ENCODE data around the gene HENMT1. TPM values are rescaled to one million over a fixed set of nuclear protein-coding genes. Genes with fewer than 3 reads are reported as not detected.
"Not testable (repeated sequence)": the region's sequence is repeated elsewhere in the genome, so short reads cannot be mapped to it uniquely, and the experiment has no call there.

The HENMT1 gene
- total RNA-seq, 1 experiment from 2014 or later, result not detected

- no peak for DNase-seq (ENCODE audit: low spot score)
- in situ Hi-C loops (cut with HindIII; ENCODE audit: low sequenced_read_pairs), result no loop called here
Observed at GRCh38 chr1:108679586-108680213, 18.8 kb upstream of the HENMT1 start.

GRCh38 chr1:108678706-108679105 lies 17.8 kb upstream of the HENMT1 start:
- DNase-seq (ENCODE audit: low spot score), result no peak
- in situ Hi-C loops (cut with HindIII; ENCODE audit: low sequenced_read_pairs), result no loop called here

GRCh38 chr1:108671143-108671542 lies 10.2 kb upstream of the HENMT1 start:
- in situ Hi-C loops (cut with HindIII; ENCODE audit: low sequenced_read_pairs), result no loop called here
- no peak for DNase-seq (ENCODE audit: low spot score)

GRCh38 chr1:108670131-108670773 lies 9.4 kb upstream of the HENMT1 start:
- no peak for DNase-seq (ENCODE audit: low spot score)
- in situ Hi-C loops (cut with HindIII; ENCODE audit: low sequenced_read_pairs), result no loop called here

- DNase-seq (ENCODE audit: low spot score), result no peak
- in situ Hi-C loops (cut with HindIII; ENCODE audit: low sequenced_read_pairs), result no loop called here
Observed at GRCh38 chr1:108669679-108670078, 8.8 kb upstream of the HENMT1 start.

- in situ Hi-C loops (cut with HindIII; ENCODE audit: low sequenced_read_pairs), result no loop called here
- DNase-seq (ENCODE audit: low spot score), result no peak
Observed at GRCh38 chr1:108668777-108669176, 7.9 kb upstream of the HENMT1 start.

GRCh38 chr1:108667422-108667821 lies 6.5 kb upstream of the HENMT1 start:
- DNase-seq (ENCODE audit: low spot score); in situ Hi-C loops (cut with HindIII; ENCODE audit: low sequenced_read_pairs): not testable (repeated sequence)

GRCh38 chr1:108665771-108666170 lies 4.9 kb upstream of the HENMT1 start:
- no peak for DNase-seq (ENCODE audit: low spot score)
- in situ Hi-C loops (cut with HindIII; ENCODE audit: low sequenced_read_pairs), result no loop called here

- in situ Hi-C loops (cut with HindIII; ENCODE audit: low sequenced_read_pairs), result no loop called here
- no peak for DNase-seq (ENCODE audit: low spot score)
Observed at GRCh38 chr1:108665067-108665466, 4.2 kb upstream of the HENMT1 start.

GRCh38 chr1:108664481-108664880 lies 3.6 kb upstream of the HENMT1 start:
- in situ Hi-C loops (cut with HindIII; ENCODE audit: low sequenced_read_pairs), result no loop called here
- peak; percentile 71 for DNase-seq (ENCODE audit: low spot score)

- peak; percentile 99 for DNase-seq (ENCODE audit: low spot score)
- in situ Hi-C loops (cut with HindIII; ENCODE audit: low sequenced_read_pairs), result no loop called here
Observed at GRCh38 chr1:108663074-108663473, 2.2 kb upstream of the HENMT1 start.

GRCh38 chr1:108657356-108658080 lies 3.4 kb downstream of the HENMT1 start:
- no peak for DNase-seq (ENCODE audit: low spot score)

GRCh38 chr1:108653431-108654105 lies 7.3 kb downstream of the HENMT1 start:
- in situ Hi-C loops (cut with HindIII; ENCODE audit: low sequenced_read_pairs), result no loop called here
- no peak for DNase-seq (ENCODE audit: low spot score)

More at GRCh38 chr1:108657356-108658080, 3.4 kb downstream of the HENMT1 start:
- in situ Hi-C loops (cut with HindIII; ENCODE audit: low sequenced_read_pairs), result no loop called here

GRCh38 chr1:108646648-108647269 lies 14.1 kb downstream of the HENMT1 start:
- in situ Hi-C loops (cut with HindIII; ENCODE audit: low sequenced_read_pairs), result no loop called here
- no peak for DNase-seq (ENCODE audit: low spot score)

GRCh38 chr1:108646265-108646647 lies 14.6 kb downstream of the HENMT1 start:
- in situ Hi-C loops (cut with HindIII; ENCODE audit: low sequenced_read_pairs), result no loop called here

GRCh38 chr1:108645564-108646184 lies 15.2 kb downstream of the HENMT1 start:
- no peak for DNase-seq (ENCODE audit: low spot score)
- in situ Hi-C loops (cut with HindIII; ENCODE audit: low sequenced_read_pairs), result no loop called here

More at GRCh38 chr1:108646265-108646647, 14.6 kb downstream of the HENMT1 start:
- peak; percentile 72 for DNase-seq (ENCODE audit: low spot score)

- no peak for DNase-seq (ENCODE audit: low spot score)
- in situ Hi-C loops (cut with HindIII; ENCODE audit: low sequenced_read_pairs), result no loop called here
Observed at GRCh38 chr1:108644984-108645383, 15.9 kb downstream of the HENMT1 start.

GRCh38 chr1:108643492-108644335 lies 17.2 kb downstream of the HENMT1 start:
- DNase-seq (ENCODE audit: low spot score), result peak; percentile 91
- in situ Hi-C loops (cut with HindIII; ENCODE audit: low sequenced_read_pairs), result no loop called here

Measured in G401 (cell line).